Measurements from ENCODE around the gene GYS2. TPM values are rescaled to one million over a fixed set of nuclear protein-coding genes. Genes with fewer than 3 reads are reported as not detected.

Gene GYS2
- total RNA-seq, 1 experiment from 2014 or later, result 0.66 TPM

GRCh38 chr12:21500786-21501257 lies 103.8 kb downstream of the GYS2 start:
- Mint-ChIP-seq H3K36me3 (ENCODE audit: insufficient read depth, unreplicated experiment) (peaks cover 2% of the 10 kb centered on the region), H3K27ac (ENCODE audit: unreplicated experiment) (no peak overlapping the region), H3K9me3 (ENCODE audit: unreplicated experiment) (no peaks in the 10 kb centered on the region), H3K27me3 (ENCODE audit: insufficient read depth, unreplicated experiment) (no peaks in the 10 kb centered on the region), H3K4me3 (ENCODE audit: unreplicated experiment) (no peak overlapping the region), H3K4me1 (ENCODE audit: low read depth, unreplicated experiment) (peaks cover 9% of the 10 kb centered on the region)
- H3K9me3 ChIP-seq, result no peaks in the 10 kb centered on the region
- intact Hi-C loops (cut with micrococcal nuclease; ENCODE audit: unreplicated experiment), result loop anchor here (1.0 to 5.0 kb wide), 5 partner anchors 64 to 180 kb away; partner anchors contain the start of genes LDHB and PYROXD1
- ChIA-PET CTCF (interaction anchor here (1.4 kb wide), 1 partner anchor 179 kb away, joined by 4 read pairs; no protein-coding TSS in a partner anchor), POLR2A (interaction anchor here (0.6 to 1.6 kb wide), 4 partner anchors 142 to 257 kb away, joined by 3 to 6 read pairs (median 4); partner anchors contain the start of gene LDHB)
- DNase-seq, result no peak
- H3K4me1 ChIP-seq, result no peaks in the 10 kb centered on the region; the same call in 1 of the 2 replicates
- TSS peak; percentile 48 for BruUV-seq (replicated peaks)
- no peaks in the 10 kb centered on the region for H3K27me3 ChIP-seq (replicated peaks; ENCODE audit: control insufficient read depth, insufficient read depth, low read length)
- no peak for TF ChIP-seq CTCF (IDR thresholded peaks at IDR 0.05; ENCODE audit: insufficient read depth in 1 of 2, low read depth in 1 of 2, low read length in 1 of 2, severe bottlenecking in 1 of 2, unreplicated experiment in 1 of 2)
- peak overlapping the region; percentile 63 for H3K4me3 ChIP-seq (ENCODE audit: low read depth, low read length)
- no peaks in the 10 kb centered on the region for H3K36me3 ChIP-seq (ENCODE audit: control insufficient read depth, insufficient read depth, low read length)

- Histone ChIP-seq H3K9me3 (no peaks in the 10 kb centered on the region), H3K4me3 (ENCODE audit: low read depth, low read length) (no peak overlapping the region), H3K36me3 (ENCODE audit: control insufficient read depth, insufficient read depth, low read length) (no peaks in the 10 kb centered on the region), H3K4me1 (no peaks in the 10 kb centered on the region; the same call in 1 of the 2 replicates), H3K27me3 (replicated peaks; ENCODE audit: control insufficient read depth, insufficient read depth, low read length) (no peaks in the 10 kb centered on the region)
- H3K27me3 Mint-ChIP-seq (ENCODE audit: insufficient read depth, unreplicated experiment), result no peaks in the 10 kb centered on the region
- no peak for TF ChIP-seq CTCF (IDR thresholded peaks at IDR 0.05; ENCODE audit: insufficient read depth in 1 of 2, low read depth in 1 of 2, low read length in 1 of 2, severe bottlenecking in 1 of 2, unreplicated experiment in 1 of 2)
- peaks cover 12% of the 10 kb centered on the region for H3K36me3 Mint-ChIP-seq (ENCODE audit: insufficient read depth, unreplicated experiment)
- H3K9me3 Mint-ChIP-seq (ENCODE audit: unreplicated experiment), result no peaks in the 10 kb centered on the region
- H3K4me3 Mint-ChIP-seq (ENCODE audit: unreplicated experiment), result no peak overlapping the region
- no peak for DNase-seq
- H3K4me1 Mint-ChIP-seq (ENCODE audit: low read depth, unreplicated experiment), result peaks cover 9% of the 10 kb centered on the region
- POLR2A ChIA-PET, result no interaction called here
- CTCF ChIA-PET, result no interaction called here
- intact Hi-C loops (cut with micrococcal nuclease; ENCODE audit: unreplicated experiment), result loop anchor here (2.0 to 5.0 kb wide), 2 partner anchors 143 to 181 kb away; no protein-coding TSS in a partner anchor
- BruUV-seq (replicated peaks), result no TSS peak
- no peak overlapping the region for H3K27ac Mint-ChIP-seq (ENCODE audit: unreplicated experiment)
Measured at GRCh38 chr12:21499765-21500164, 104.9 kb downstream of the GYS2 start.

Other genes with a start within 250 kb of the GYS2 start
- not detected in 2 replicates for gene IAPP, start 231.9 kb downstream of the GYS2 start, total RNA-seq (2022)
- gene PYROXD1, start 167.2 kb downstream of the GYS2 start, total RNA-seq (2022), result 16.7 and 17.7 TPM in 2 replicates
- gene RECQL, start 103.2 kb downstream of the GYS2 start, total RNA-seq (2022), result 50.7 and 55.3 TPM in 2 replicates
- 75.9 and 81.7 TPM in 2 replicates for gene GOLT1B, start 103.1 kb downstream of the GYS2 start, total RNA-seq (2022)
- 6.4 and 6.9 TPM in 2 replicates for gene SPX, start 78.6 kb downstream of the GYS2 start, total RNA-seq (2022)
- 1,752 and 1,948 TPM in 2 replicates for gene LDHB, start 53.0 kb upstream of the GYS2 start, total RNA-seq (2022)
- 88.7 and 90.2 TPM in 2 replicates for gene KCNJ8, start 169.9 kb upstream of the GYS2 start, total RNA-seq (2022)

All from Caco-2 (cell line).